IMR-90 (cell line): ENCODE results near the gene EIF4EBP2. TPM values are rescaled to one million over a fixed set of nuclear protein-coding genes. Genes with fewer than 3 reads are reported as not detected.

Experiments used
- ATAC-seq: fragments of 200-7000 bp; cut with Tn5 transposase; 2 replicates; pipeline ENCODE4 v1.9.1; 2020; ENCODE audit warnings: low read depth, mild to moderate bottlenecking, moderate library complexity
- BruUV-seq: library from RNA; stranded (reverse); fragments of 400-500 nt; replicated peaks from 2 replicates; lab custom pipeline; 2021; lab: Mats Ljungman, UMichigan
- CTCF ChIA-PET: fragments of 300-600 bp; formaldehyde crosslinking; extraction: SDS; loops from one replicate; lab custom pipeline; 2021; ENCODE audit warnings: antibody characterized with exemption; lab: Yijun Ruan, JAX
- POLR2A ChIA-PET: fragments of 300-600 bp; sonication (Branson Sonifier 250); formaldehyde crosslinking; loops from one replicate; lab custom pipeline; 2022; ENCODE audit warnings: antibody characterized with exemption; ENCODE audit not compliant: unreplicated experiment; lab: Charles Lee
- DNase-seq: peaks from one replicate; pipeline ENCODE4 v3.0.0; 2013
- H2AFZ ChIP-seq: replicated peaks from 2 replicates; pipeline ENCODE3; 2013; ENCODE audit warnings: low read length, mild to moderate bottlenecking; ENCODE audit not compliant: poor library complexity
- H2AK5ac ChIP-seq: 2 replicates; pipeline ENCODE4 v1.6.1; 2013; ENCODE audit warnings: low read depth, low read length, inconsistent platforms
- H2AK9ac ChIP-seq: replicated peaks from 2 replicates; pipeline ENCODE3; 2013; ENCODE audit warnings: mild to moderate bottlenecking, low read depth, low read length, moderate library complexity; ENCODE audit not compliant: poor library complexity
- H2BK120ac ChIP-seq: 2 replicates; pipeline ENCODE4 v1.6.1; 2013; ENCODE audit warnings: low read depth, low read length, inconsistent platforms
- H2BK15ac ChIP-seq: 3 replicates; pipeline ENCODE4 v1.6.1; 2013; ENCODE audit warnings: low read depth, low read length, inconsistent platforms
- H2BK20ac ChIP-seq: 2 replicates; pipeline ENCODE4 v1.6.1; 2013; ENCODE audit warnings: low read depth, mild to moderate bottlenecking, inconsistent platforms, low read length, moderate library complexity
- H2BK5ac ChIP-seq: 2 replicates; pipeline ENCODE4 v1.6.1; 2013; ENCODE audit warnings: mild to moderate bottlenecking, low read depth, low read length, inconsistent platforms; ENCODE audit not compliant: poor library complexity, severe bottlenecking
- H3K14ac ChIP-seq: replicated peaks from 2 replicates; pipeline ENCODE4 v1.6.1; 2013; ENCODE audit warnings: low read depth, low read length, inconsistent platforms
- H3K18ac ChIP-seq: 2 replicates; pipeline ENCODE4 v1.6.1; 2013; ENCODE audit warnings: low read depth, low read length, control low read depth
- H3K23ac ChIP-seq: 2 replicates; pipeline ENCODE4 v1.6.1; 2013; ENCODE audit warnings: low read depth, low read length, inconsistent platforms
- H3K27ac ChIP-seq: 2 replicates; pipeline ENCODE4 v1.5.1; 2013; ENCODE audit warnings: mild to moderate bottlenecking, control low read depth, low read length; ENCODE audit not compliant: insufficient read depth
- H3K27me3 ChIP-seq: 2 replicates; pipeline ENCODE4 v1.6.1; 2013; ENCODE audit warnings: low read length; ENCODE audit not compliant: control insufficient read depth, insufficient read depth
- H3K36me3 ChIP-seq: 2 replicates; pipeline ENCODE4 v1.6.1; 2013; ENCODE audit warnings: low read length, mixed read lengths; ENCODE audit not compliant: control insufficient read depth, insufficient read depth
- H3K4ac ChIP-seq: 2 replicates; pipeline ENCODE4 v1.6.1; 2013; ENCODE audit warnings: low read depth, low read length, inconsistent platforms
- H3K4me1 ChIP-seq: 2 replicates; pipeline ENCODE4 v1.6.1; 2013; ENCODE audit warnings: low read length, mixed read lengths; ENCODE audit not compliant: control insufficient read depth, insufficient read depth
- H3K4me2 ChIP-seq: 2 replicates; pipeline ENCODE4 v1.6.1; 2013; ENCODE audit warnings: low read depth, mild to moderate bottlenecking, control low read depth, low read length, moderate library complexity
- H3K4me3 ChIP-seq: 2 replicates; pipeline ENCODE4 v1.5.1; 2013; ENCODE audit warnings: low read depth, mild to moderate bottlenecking, control low read depth, low read length, moderate library complexity; ENCODE audit not compliant: insufficient read depth
- H3K56ac ChIP-seq: 2 replicates; pipeline ENCODE4 v1.6.1; 2013; ENCODE audit warnings: low read length, inconsistent platforms; ENCODE audit not compliant: insufficient read depth; ENCODE audit errors: extremely low read depth
- H3K79me1 ChIP-seq, 2 experiments: 2 replicates each; pipeline ENCODE4 v1.6.1; 2013; ENCODE audit warnings: low read length in 2 of 2, inconsistent platforms in 1 of 2, low read depth in 1 of 2
- H3K9ac ChIP-seq: 2 replicates; pipeline ENCODE4 v1.6.1; 2013; ENCODE audit warnings: low read depth, low read length, control low read depth
- H3K9me1 ChIP-seq: 2 replicates; pipeline ENCODE4 v1.6.1; 2013; ENCODE audit warnings: low read length, inconsistent platforms; ENCODE audit not compliant: insufficient read depth
- H3K9me3 ChIP-seq: 2 replicates; pipeline ENCODE4 v1.6.1; 2013; ENCODE audit warnings: low read length; ENCODE audit not compliant: control insufficient read depth, insufficient read depth
- H4K20me1 ChIP-seq: 2 replicates; pipeline ENCODE4 v1.6.1; 2013; ENCODE audit warnings: low read length, inconsistent platforms; ENCODE audit not compliant: insufficient read depth
- H4K5ac ChIP-seq: 2 replicates; pipeline ENCODE4 v1.6.1; 2013; ENCODE audit warnings: mild to moderate bottlenecking, low read depth, low read length, control low read depth
- H4K8ac ChIP-seq, 2 experiments: 2 replicates each; pipeline ENCODE4 v1.6.1; 2013; ENCODE audit warnings: low read depth in 2 of 2, low read length in 2 of 2, control low read depth in 1 of 2, inconsistent platforms in 1 of 2
- H4K91ac ChIP-seq: 2 replicates; pipeline ENCODE4 v1.6.1; 2013; ENCODE audit warnings: low read depth, low read length, inconsistent platforms; ENCODE audit not compliant: insufficient read depth
- BHLHE40 ChIP-seq: fragments of 150-350 bp; IDR thresholded peaks from 2 replicates; pipeline ENCODE4 v1.6.1; 2016; ENCODE audit warnings: mild to moderate bottlenecking, low read depth, low read length
- CEBPB ChIP-seq: IDR thresholded peaks from 2 replicates; pipeline ENCODE4 v1.6.1; 2012; ENCODE audit warnings: low read depth, low read length, improper control_type of control experiment
- CHD1 ChIP-seq: IDR thresholded peaks from 2 replicates; pipeline ENCODE4 v1.6.1; 2012; ENCODE audit warnings: low read depth, low read length, improper control_type of control experiment
- ELK1 ChIP-seq: fragments of 150-350 bp; IDR thresholded peaks from 2 replicates; pipeline ENCODE4 v1.6.1; 2016; ENCODE audit warnings: low read depth, mild to moderate bottlenecking, low read length, moderate library complexity, borderline replicate concordance
- FOS ChIP-seq: fragments of 150-350 bp; IDR thresholded peaks from 2 replicates; pipeline ENCODE4 v1.6.1; 2016; ENCODE audit warnings: low read depth, low read length
- MAZ ChIP-seq: IDR thresholded peaks from 2 replicates; pipeline ENCODE4 v1.6.1; 2012; ENCODE audit warnings: low read depth, mild to moderate bottlenecking, low read length, improper control_type of control experiment, moderate library complexity, borderline replicate concordance
- NFE2L2 ChIP-seq: fragments of 150-350 bp; IDR thresholded peaks from 2 replicates; pipeline ENCODE4 v1.6.1; 2016; ENCODE audit warnings: low read depth, mild to moderate bottlenecking, low read length
- POLR2A ChIP-seq: IDR thresholded peaks from 2 replicates; pipeline ENCODE4 v1.6.1; 2012; ENCODE audit warnings: mild to moderate bottlenecking, low read depth, low read length
- RAD21 ChIP-seq: IDR thresholded peaks from 2 replicates; pipeline ENCODE4 v1.6.1; 2012; ENCODE audit warnings: low read length, improper control_type of control experiment
- RCOR1 ChIP-seq: IDR thresholded peaks from 2 replicates; pipeline ENCODE4 v1.6.1; 2012; ENCODE audit warnings: mild to moderate bottlenecking, low read length, improper control_type of control experiment; ENCODE audit not compliant: insufficient replicate concordance
- RFX5 ChIP-seq: IDR thresholded peaks from 2 replicates; pipeline ENCODE4 v1.8.0; 2012; ENCODE audit warnings: low read depth, mild to moderate bottlenecking, low read length, moderate library complexity
- WGBS, 2 experiments: methylation state at CpG; one replicate each; pipeline versions ENCODE4 v1.1.5 to v1.1.7; 2013; ENCODE audit warnings: missing lambda C conversion rate in 2 of 2; ENCODE audit not compliant: insufficient read length in 1 of 2; ENCODE audit errors: extremely low coverage in 2 of 2; 5-methylcytosine and 5-hydroxymethylcytosine counted together
- dilution Hi-C: fragments of 300-500 bp; cut with HindIII; formaldehyde crosslinking; loops from one replicate; pipeline ENCODE4 v1.14.3; 2018; ENCODE audit warnings: low sequenced_read_pairs; ENCODE audit not compliant: unreplicated experiment
- in situ Hi-C: fragments of 300-500 bp; cut with MboI; formaldehyde crosslinking; loops from 3 replicates; pipeline ENCODE4 v1.14.3; 2019; ENCODE audit warnings: low sequenced_read_pairs, inconsistent platforms, mixed read lengths
- intact Hi-C: fragments of 100-400 bp; cut with micrococcal nuclease; formaldehyde crosslinking; loops from 2 replicates; pipeline ENCODE4 v1.10.0; 2022
- polyA plus RNA-seq, 3 experiments: library from polyadenylated mRNA; depleted of rRNA; stranded (reverse); fragments of >200 nt; gene quantifications; 2 replicates each; pipeline ENCODE4 v1.2.3, GENCODE V29; 2012; ENCODE audit warnings: low replicate concordance in 1 of 3
- total RNA-seq: library from RNA; depleted of rRNA; stranded (reverse); fragments of >200 nt; gene quantifications from 2 replicates; pipeline ENCODE4 v1.2.3, GENCODE V29; 2012
- TF ChIP-seq, protein P1 (sequence below): conservative IDR thresholded peaks from 2 replicates; pipeline ENCODE4 v1.5.1; 2012; ENCODE audit warnings: mild to moderate bottlenecking, low read depth, low read length, improper control_type of control experiment
- TF ChIP-seq, protein P2 (sequence below): fragments of 150-350 bp; IDR thresholded peaks from 2 replicates; pipeline ENCODE4 v1.6.1; 2017; ENCODE audit warnings: mild to moderate bottlenecking, antibody characterized with exemption, low read length, low read depth

EIF4EBP2 gene
- total and polyA plus RNA-seq, 2 of the 4 experiments (the other 2 are of a cell fraction) = 13.7 to 15.6 TPM

DNA sequence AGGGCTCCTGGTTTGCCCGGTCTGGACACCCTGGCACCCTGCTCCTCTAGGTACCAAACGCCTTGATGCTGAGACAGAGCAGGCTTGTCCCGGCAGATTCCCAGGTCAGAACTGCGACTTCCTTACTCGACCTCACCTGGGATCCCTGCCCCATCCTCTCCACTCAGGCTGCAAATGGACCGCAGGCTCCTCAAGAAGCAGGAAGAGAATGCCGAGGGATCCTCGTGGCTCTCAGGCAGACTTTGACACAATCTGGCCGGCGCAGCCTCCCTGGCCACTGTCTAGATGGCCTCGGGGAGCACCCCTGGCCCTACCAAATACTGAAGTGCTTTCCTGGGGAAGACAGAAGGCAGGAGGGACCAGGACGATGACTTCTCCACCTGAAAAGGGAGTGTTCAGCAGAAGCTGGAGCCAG is 38.0 kb downstream of the EIF4EBP2 start:
- Histone ChIP-seq H3K9ac (no peak overlapping the region), H2BK20ac (no peak overlapping the region), H3K9me1 (no peaks in the 10 kb centered on the region), H3K27ac (no peak overlapping the region), H3K36me3 (no peaks in the 10 kb centered on the region), H3K56ac (no peak overlapping the region), H2BK15ac (no peak overlapping the region), H3K4me2 (no peak overlapping the region), H3K4me1 (peaks cover 2% of the 10 kb centered on the region; the same call in 1 of the 2 replicates), H3K23ac (no peak overlapping the region), H2AK5ac (no peak overlapping the region), H4K5ac (no peak overlapping the region), H3K27me3 (peaks cover 51% of the 10 kb centered on the region), H2BK5ac (no peak overlapping the region), H4K20me1 (peaks cover 11% of the 10 kb centered on the region), H4K91ac (no peak overlapping the region), H2BK120ac (no peak overlapping the region), H3K4me3 (no peak overlapping the region), H3K4ac (no peak overlapping the region), H4K8ac (no peak overlapping the region), H3K79me1 (no peaks in the 10 kb centered on the region), H3K14ac (no peak overlapping the region), H2AK9ac (no peak overlapping the region), H2AFZ (peak overlapping the region; percentile 36), H3K18ac (no peak overlapping the region), H3K9me3 (no peaks in the 10 kb centered on the region; the same call in 1 of the 2 replicates)
- 37% methylated on average over 4 of the region's 12 CpGs; no CpG with 5 or more reads in 1 of the 2 experiments for WGBS, 2 experiments
- POLR2A ChIA-PET = no interaction called here
- CTCF ChIA-PET = no interaction called here
- in situ Hi-C loops = no loop called here
- no TSS peak for BruUV-seq
- dilution Hi-C loops = no loop called here
- DNase-seq (no peak), ATAC-seq (no peak)
- intact Hi-C loops = no loop called here
- TF ChIP-seq, protein P1, sequence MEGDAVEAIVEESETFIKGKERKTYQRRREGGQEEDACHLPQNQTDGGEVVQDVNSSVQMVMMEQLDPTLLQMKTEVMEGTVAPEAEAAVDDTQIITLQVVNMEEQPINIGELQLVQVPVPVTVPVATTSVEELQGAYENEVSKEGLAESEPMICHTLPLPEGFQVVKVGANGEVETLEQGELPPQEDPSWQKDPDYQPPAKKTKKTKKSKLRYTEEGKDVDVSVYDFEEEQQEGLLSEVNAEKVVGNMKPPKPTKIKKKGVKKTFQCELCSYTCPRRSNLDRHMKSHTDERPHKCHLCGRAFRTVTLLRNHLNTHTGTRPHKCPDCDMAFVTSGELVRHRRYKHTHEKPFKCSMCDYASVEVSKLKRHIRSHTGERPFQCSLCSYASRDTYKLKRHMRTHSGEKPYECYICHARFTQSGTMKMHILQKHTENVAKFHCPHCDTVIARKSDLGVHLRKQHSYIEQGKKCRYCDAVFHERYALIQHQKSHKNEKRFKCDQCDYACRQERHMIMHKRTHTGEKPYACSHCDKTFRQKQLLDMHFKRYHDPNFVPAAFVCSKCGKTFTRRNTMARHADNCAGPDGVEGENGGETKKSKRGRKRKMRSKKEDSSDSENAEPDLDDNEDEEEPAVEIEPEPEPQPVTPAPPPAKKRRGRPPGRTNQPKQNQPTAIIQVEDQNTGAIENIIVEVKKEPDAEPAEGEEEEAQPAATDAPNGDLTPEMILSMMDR = no peak
- TF ChIP-seq CHD1 = no peak
- TF ChIP-seq RAD21 = no peak
- no peak for TF ChIP-seq POLR2A
- no peak for TF ChIP-seq RFX5
- no peak for TF ChIP-seq MAZ
- TF ChIP-seq BHLHE40 = no peak
- no peak for TF ChIP-seq RCOR1
- TF ChIP-seq, protein P2, sequence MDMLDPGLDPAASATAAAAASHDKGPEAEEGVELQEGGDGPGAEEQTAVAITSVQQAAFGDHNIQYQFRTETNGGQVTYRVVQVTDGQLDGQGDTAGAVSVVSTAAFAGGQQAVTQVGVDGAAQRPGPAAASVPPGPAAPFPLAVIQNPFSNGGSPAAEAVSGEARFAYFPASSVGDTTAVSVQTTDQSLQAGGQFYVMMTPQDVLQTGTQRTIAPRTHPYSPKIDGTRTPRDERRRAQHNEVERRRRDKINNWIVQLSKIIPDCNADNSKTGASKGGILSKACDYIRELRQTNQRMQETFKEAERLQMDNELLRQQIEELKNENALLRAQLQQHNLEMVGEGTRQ = no peak
- TF ChIP-seq NFE2L2 = no peak
- TF ChIP-seq ELK1 = no peak
- TF ChIP-seq CEBPB = no peak
- no peak for TF ChIP-seq FOS
